HEK293T (cell line): ENCODE results near the gene CLCN1.

Experiments
- FOXM1 ChIP-seq: fragments of 450-650 bp; IDR thresholded peaks from 2 replicates; pipeline ENCODE4 v1.6.1; 2017; ENCODE audit warnings: mild to moderate bottlenecking, borderline replicate concordance
- HDGF ChIP-seq: fragments of 450-650 bp; IDR thresholded peaks from 2 replicates; pipeline ENCODE4 v1.6.1; 2017; ENCODE audit warnings: antibody characterized with exemption, borderline replicate concordance
- L3MBTL2 ChIP-seq: fragments of 450-650 bp; conservative IDR thresholded peaks from 2 replicates; pipeline ENCODE4 v1.6.1; 2016; ENCODE audit warnings: mild to moderate bottlenecking

- TF ChIP-seq L3MBTL2: no peak
- no peak for TF ChIP-seq FOXM1
- TF ChIP-seq HDGF: no peak
Measured at GRCh38 chr7:143320620-143321019, 4.7 kb downstream of the CLCN1 start.
